Panc1 (cell line): ENCODE results near the gene SRRM4.

ENCODE experiments used
- TF ChIP-seq, protein P1 (sequence below): fragments of 450-650 bp; IDR thresholded peaks from 2 replicates; pipeline ENCODE4 v1.5.1; 2017; ENCODE audit warnings: mild to moderate bottlenecking
- TF ChIP-seq, protein P2 (sequence below), 2 experiments: IDR thresholded peaks; 2 replicates each; pipeline ENCODE4 v1.6.1; 2011 to 2012; ENCODE audit warnings: low read depth in 2 of 2, control low read depth in 1 of 2, low read length in 1 of 2, mild to moderate bottlenecking in 1 of 2, moderate library complexity in 1 of 2; ENCODE audit not compliant: insufficient read depth in 1 of 2

DNA sequence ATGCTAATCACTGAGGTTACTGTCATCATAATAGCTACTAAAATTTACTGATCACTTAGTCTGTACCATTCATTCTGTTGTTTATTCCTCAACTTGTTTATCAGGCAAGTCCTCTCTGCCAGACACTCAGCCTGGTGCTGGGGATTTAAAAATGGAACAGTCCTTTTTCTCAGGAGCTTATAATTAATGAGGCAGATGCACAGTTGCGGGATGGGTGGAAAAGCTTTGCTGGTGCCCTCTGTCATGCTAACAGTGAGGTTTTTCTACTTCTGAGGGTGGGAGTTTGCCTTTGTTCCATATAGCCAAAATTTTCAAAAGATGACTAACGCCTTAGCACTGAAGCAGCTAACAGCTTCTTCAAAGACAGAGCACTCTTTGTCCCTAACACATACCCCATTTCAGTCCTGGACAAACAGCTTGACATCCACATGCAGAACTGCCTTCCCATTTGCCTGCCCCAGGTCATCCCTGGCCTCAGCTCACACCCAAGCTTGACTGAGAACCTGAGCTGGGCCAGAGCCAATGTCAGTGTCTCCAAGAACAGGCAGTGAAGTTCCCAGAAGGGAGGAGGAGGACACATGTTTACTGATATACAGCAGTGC is 166.6 kb downstream of the SRRM4 start:
- TF ChIP-seq, protein P1, sequence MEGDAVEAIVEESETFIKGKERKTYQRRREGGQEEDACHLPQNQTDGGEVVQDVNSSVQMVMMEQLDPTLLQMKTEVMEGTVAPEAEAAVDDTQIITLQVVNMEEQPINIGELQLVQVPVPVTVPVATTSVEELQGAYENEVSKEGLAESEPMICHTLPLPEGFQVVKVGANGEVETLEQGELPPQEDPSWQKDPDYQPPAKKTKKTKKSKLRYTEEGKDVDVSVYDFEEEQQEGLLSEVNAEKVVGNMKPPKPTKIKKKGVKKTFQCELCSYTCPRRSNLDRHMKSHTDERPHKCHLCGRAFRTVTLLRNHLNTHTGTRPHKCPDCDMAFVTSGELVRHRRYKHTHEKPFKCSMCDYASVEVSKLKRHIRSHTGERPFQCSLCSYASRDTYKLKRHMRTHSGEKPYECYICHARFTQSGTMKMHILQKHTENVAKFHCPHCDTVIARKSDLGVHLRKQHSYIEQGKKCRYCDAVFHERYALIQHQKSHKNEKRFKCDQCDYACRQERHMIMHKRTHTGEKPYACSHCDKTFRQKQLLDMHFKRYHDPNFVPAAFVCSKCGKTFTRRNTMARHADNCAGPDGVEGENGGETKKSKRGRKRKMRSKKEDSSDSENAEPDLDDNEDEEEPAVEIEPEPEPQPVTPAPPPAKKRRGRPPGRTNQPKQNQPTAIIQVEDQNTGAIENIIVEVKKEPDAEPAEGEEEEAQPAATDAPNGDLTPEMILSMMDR: no peak
- TF ChIP-seq, protein P2, sequence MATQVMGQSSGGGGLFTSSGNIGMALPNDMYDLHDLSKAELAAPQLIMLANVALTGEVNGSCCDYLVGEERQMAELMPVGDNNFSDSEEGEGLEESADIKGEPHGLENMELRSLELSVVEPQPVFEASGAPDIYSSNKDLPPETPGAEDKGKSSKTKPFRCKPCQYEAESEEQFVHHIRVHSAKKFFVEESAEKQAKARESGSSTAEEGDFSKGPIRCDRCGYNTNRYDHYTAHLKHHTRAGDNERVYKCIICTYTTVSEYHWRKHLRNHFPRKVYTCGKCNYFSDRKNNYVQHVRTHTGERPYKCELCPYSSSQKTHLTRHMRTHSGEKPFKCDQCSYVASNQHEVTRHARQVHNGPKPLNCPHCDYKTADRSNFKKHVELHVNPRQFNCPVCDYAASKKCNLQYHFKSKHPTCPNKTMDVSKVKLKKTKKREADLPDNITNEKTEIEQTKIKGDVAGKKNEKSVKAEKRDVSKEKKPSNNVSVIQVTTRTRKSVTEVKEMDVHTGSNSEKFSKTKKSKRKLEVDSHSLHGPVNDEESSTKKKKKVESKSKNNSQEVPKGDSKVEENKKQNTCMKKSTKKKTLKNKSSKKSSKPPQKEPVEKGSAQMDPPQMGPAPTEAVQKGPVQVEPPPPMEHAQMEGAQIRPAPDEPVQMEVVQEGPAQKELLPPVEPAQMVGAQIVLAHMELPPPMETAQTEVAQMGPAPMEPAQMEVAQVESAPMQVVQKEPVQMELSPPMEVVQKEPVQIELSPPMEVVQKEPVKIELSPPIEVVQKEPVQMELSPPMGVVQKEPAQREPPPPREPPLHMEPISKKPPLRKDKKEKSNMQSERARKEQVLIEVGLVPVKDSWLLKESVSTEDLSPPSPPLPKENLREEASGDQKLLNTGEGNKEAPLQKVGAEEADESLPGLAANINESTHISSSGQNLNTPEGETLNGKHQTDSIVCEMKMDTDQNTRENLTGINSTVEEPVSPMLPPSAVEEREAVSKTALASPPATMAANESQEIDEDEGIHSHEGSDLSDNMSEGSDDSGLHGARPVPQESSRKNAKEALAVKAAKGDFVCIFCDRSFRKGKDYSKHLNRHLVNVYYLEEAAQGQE (IDR thresholded peaks at IDR 0.05; ENCODE audit: insufficient read depth in 1 of 2, low read depth in 2 of 2, low read length in 1 of 2): no peak
